Measurements from ENCODE around the gene PRICKLE2. TPM values are rescaled to one million over a fixed set of nuclear protein-coding genes. Genes with fewer than 3 reads are reported as not detected.

The PRICKLE2 gene
- total RNA-seq, 1 donor from 2014 or later, result 5.3 TPM

- DNase-seq (ENCODE audit: low spot score), result no peak
- Mint-ChIP-seq H3K4me1 (ENCODE audit: unreplicated experiment) (no peaks in the 10 kb centered on the region), H3K4me3 (ENCODE audit: unreplicated experiment) (no peak overlapping the region), H3K9me3 (ENCODE audit: unreplicated experiment) (no peaks in the 10 kb centered on the region), H3K27me3 (ENCODE audit: unreplicated experiment) (peaks cover 6% of the 10 kb centered on the region), H3K36me3 (ENCODE audit: low read depth, unreplicated experiment) (no peaks in the 10 kb centered on the region), H3K27ac (ENCODE audit: unreplicated experiment) (no peak overlapping the region)
- TF ChIP-seq CTCF (IDR thresholded peaks at IDR 0.05; ENCODE audit: unreplicated experiment), result no peak
Observed at GRCh38 chr3:64122476-64122875, 102.8 kb downstream of the PRICKLE2 start.

- H3K27ac Mint-ChIP-seq (ENCODE audit: unreplicated experiment), result no peak overlapping the region
- peaks cover 6% of the 10 kb centered on the region for H3K27me3 Mint-ChIP-seq (ENCODE audit: unreplicated experiment)
- H3K36me3 Mint-ChIP-seq (ENCODE audit: low read depth, unreplicated experiment), result no peaks in the 10 kb centered on the region
- TF ChIP-seq CTCF (IDR thresholded peaks at IDR 0.05; ENCODE audit: unreplicated experiment), result no peak
- H3K4me1 Mint-ChIP-seq (ENCODE audit: unreplicated experiment), result no peaks in the 10 kb centered on the region
- DNase-seq (ENCODE audit: low spot score), result no peak
- no peaks in the 10 kb centered on the region for H3K9me3 Mint-ChIP-seq (ENCODE audit: unreplicated experiment)
- H3K4me3 Mint-ChIP-seq (ENCODE audit: unreplicated experiment), result no peak overlapping the region
Observed at GRCh38 chr3:64121750-64122311, 103.4 kb downstream of the PRICKLE2 start.

- H3K36me3 Mint-ChIP-seq (ENCODE audit: low read depth, unreplicated experiment), result no peaks in the 10 kb centered on the region
- no peak overlapping the region for H3K27ac Mint-ChIP-seq (ENCODE audit: unreplicated experiment)
- no peak for DNase-seq (ENCODE audit: low spot score)
Observed at GRCh38 chr3:64120876-64121275, 104.4 kb downstream of the PRICKLE2 start.

GRCh38 chr3:64117483-64117882, 107.8 kb downstream of the PRICKLE2 start:
- H3K36me3 Mint-ChIP-seq (ENCODE audit: low read depth, unreplicated experiment), result peaks cover 4% of the 10 kb centered on the region

More at GRCh38 chr3:64120876-64121275, 104.4 kb downstream of the PRICKLE2 start:
- Mint-ChIP-seq H3K27me3 (ENCODE audit: unreplicated experiment) (peaks cover 3% of the 10 kb centered on the region), H3K4me3 (ENCODE audit: unreplicated experiment) (no peak overlapping the region), H3K9me3 (ENCODE audit: unreplicated experiment) (no peaks in the 10 kb centered on the region), H3K4me1 (ENCODE audit: unreplicated experiment) (no peaks in the 10 kb centered on the region)
- no peak for TF ChIP-seq CTCF (IDR thresholded peaks at IDR 0.05; ENCODE audit: unreplicated experiment)

More at GRCh38 chr3:64117483-64117882, 107.8 kb downstream of the PRICKLE2 start:
- H3K4me3 Mint-ChIP-seq (ENCODE audit: unreplicated experiment), result no peak overlapping the region
- no peak overlapping the region for H3K27ac Mint-ChIP-seq (ENCODE audit: unreplicated experiment)
- no peaks in the 10 kb centered on the region for H3K4me1 Mint-ChIP-seq (ENCODE audit: unreplicated experiment)
- no peak for DNase-seq (ENCODE audit: low spot score)
- TF ChIP-seq CTCF (IDR thresholded peaks at IDR 0.05; ENCODE audit: unreplicated experiment), result no peak
- H3K9me3 Mint-ChIP-seq (ENCODE audit: unreplicated experiment), result no peaks in the 10 kb centered on the region
- peaks cover 3% of the 10 kb centered on the region for H3K27me3 Mint-ChIP-seq (ENCODE audit: unreplicated experiment)
